Caki2 (cell line): ENCODE data around the gene OSTM1. TPM values are rescaled to one million over a fixed set of nuclear protein-coding genes. Genes with fewer than 3 reads are reported as not detected.

Experiments
- DNase-seq: peaks from one replicate; pipeline ENCODE4 v3.0.0-alpha.2; 2015; ENCODE audit warnings: low read depth
- in situ Hi-C: cut with HindIII; loops from 2 replicates; pipeline ENCODE4 v1.10.0; 2016; ENCODE audit warnings: low sequenced_read_pairs, low pct_unique_long_range_greater_than_20kb, mixed read lengths
- total RNA-seq: library from RNA; depleted of rRNA; stranded (reverse); fragments of >200 nt; shearing (Covaris generic); gene quantifications from 2 replicates; pipeline ENCODE4 v1.2.3, GENCODE V29; 2014; ENCODE audit warnings: low replicate concordance; rRNA removed

The OSTM1 gene
- total RNA-seq, 1 experiment from 2014 or later, result 10.3 TPM

- in situ Hi-C loops, result no loop called here
- DNase-seq, result no peak
Observed at GRCh38 chr6:107991772-107992550, 82.6 kb downstream of the OSTM1 start.

Other genes with a start within 250 kb of the OSTM1 start
- 0.84 and 6.6 TPM in 2 replicates for gene SEC63, start 116.5 kb downstream of the OSTM1 start, total RNA-seq
- gene NR2E1, start 91.3 kb upstream of the OSTM1 start, total RNA-seq, result not detected in 2 replicates
- gene SNX3, start 186.3 kb upstream of the OSTM1 start, total RNA-seq, result 142 and 169 TPM in 2 replicates
- 4.8 and 6.8 TPM in 2 replicates for gene AFG1L, start 220.3 kb upstream of the OSTM1 start, total RNA-seq